H1 (cell line): Measurements from ENCODE around the gene MATK. TPM values are rescaled to one million over a fixed set of nuclear protein-coding genes. Genes with fewer than 3 reads are reported as not detected.

Experiments
- CBX8 ChIP-seq: fragments of 300-800, 300-1000 bp; sonication (generic); IDR thresholded peaks from 2 replicates; pipeline ENCODE4 v1.7.1; 2016; ENCODE audit warnings: low read depth, low read length, borderline replicate concordance
- EZH2 ChIP-seq: fragments of 200-600 bp; sonication (generic); IDR thresholded peaks from 2 replicates; pipeline ENCODE4 v1.7.1; 2012; ENCODE audit warnings: low read depth, mild to moderate bottlenecking, moderate library complexity, low read length, inconsistent platforms; ENCODE audit not compliant: severe bottlenecking
- GABPA ChIP-seq: IDR thresholded peaks from 2 replicates; pipeline ENCODE4 v1.6.1; 2011; ENCODE audit warnings: mild to moderate bottlenecking, low read length, moderate library complexity, borderline replicate concordance; ENCODE audit not compliant: insufficient read depth
- KDM5A ChIP-seq: fragments of 200-600 bp; IDR thresholded peaks from 2 replicates; pipeline ENCODE4 v1.7.1; 2012; ENCODE audit warnings: mild to moderate bottlenecking, low read length, inconsistent platforms, mixed read lengths
- PHF8 ChIP-seq: fragments of 200-600 bp; sonication (generic); conservative IDR thresholded peaks from 2 replicates; pipeline ENCODE4 v1.7.1; 2012; ENCODE audit warnings: low read depth, mild to moderate bottlenecking, inconsistent platforms, low read length, moderate library complexity
- SRF ChIP-seq: IDR thresholded peaks from 2 replicates; pipeline ENCODE4 v1.6.1; 2011; ENCODE audit warnings: mild to moderate bottlenecking, low read depth, low read length, moderate library complexity
- SUZ12 ChIP-seq: fragments of 200-600 bp; sonication (generic); IDR thresholded peaks from 2 replicates; pipeline ENCODE4 v1.6.1; 2012; ENCODE audit warnings: mild to moderate bottlenecking, inconsistent platforms, low read length, moderate library complexity, mixed read lengths
- TAF1 ChIP-seq: IDR thresholded peaks from 2 replicates; pipeline ENCODE4 v1.6.1; 2011; ENCODE audit warnings: mild to moderate bottlenecking, low read depth, low read length
- polyA plus RNA-seq, 7 experiments: library from polyadenylated mRNA; depleted of rRNA in 3 of 7; stranded (reverse) in 5 of 7; unstranded in 2 of 7; fragments of >200 nt in 5 of 7; fragments of 200-250 nt in 2 of 7; gene quantifications; 1 replicate in 5 of 7; 2 replicates in 1 of 7; 4 replicates in 1 of 7; pipeline versions ENCODE4 v1.2.1 to v1.2.3, GENCODE V29; 2011 to 2013; ENCODE audit warnings: missing spikeins in 2 of 7, mixed read lengths in 2 of 7
- total RNA-seq: library from RNA; stranded (reverse); fragmentation: NEBNext Ultra II Directional; extraction: Animal tissue kit (Norgen Biotek cat#: 25700); gene quantifications from 2 replicates; pipeline ENCODE4 v1.2.1, GENCODE V29; 2021
- TF ChIP-seq, protein P1 (sequence below): IDR thresholded peaks from 2 replicates; pipeline ENCODE4 v1.6.1; 2012; ENCODE audit warnings: inconsistent platforms

MATK gene
- total and polyA plus RNA-seq, 2 of the 8 experiments (the other 6 are each of a cell fraction or from before 2014, with no cell fraction given), result 20.5 to 21.4 TPM

DNA sequence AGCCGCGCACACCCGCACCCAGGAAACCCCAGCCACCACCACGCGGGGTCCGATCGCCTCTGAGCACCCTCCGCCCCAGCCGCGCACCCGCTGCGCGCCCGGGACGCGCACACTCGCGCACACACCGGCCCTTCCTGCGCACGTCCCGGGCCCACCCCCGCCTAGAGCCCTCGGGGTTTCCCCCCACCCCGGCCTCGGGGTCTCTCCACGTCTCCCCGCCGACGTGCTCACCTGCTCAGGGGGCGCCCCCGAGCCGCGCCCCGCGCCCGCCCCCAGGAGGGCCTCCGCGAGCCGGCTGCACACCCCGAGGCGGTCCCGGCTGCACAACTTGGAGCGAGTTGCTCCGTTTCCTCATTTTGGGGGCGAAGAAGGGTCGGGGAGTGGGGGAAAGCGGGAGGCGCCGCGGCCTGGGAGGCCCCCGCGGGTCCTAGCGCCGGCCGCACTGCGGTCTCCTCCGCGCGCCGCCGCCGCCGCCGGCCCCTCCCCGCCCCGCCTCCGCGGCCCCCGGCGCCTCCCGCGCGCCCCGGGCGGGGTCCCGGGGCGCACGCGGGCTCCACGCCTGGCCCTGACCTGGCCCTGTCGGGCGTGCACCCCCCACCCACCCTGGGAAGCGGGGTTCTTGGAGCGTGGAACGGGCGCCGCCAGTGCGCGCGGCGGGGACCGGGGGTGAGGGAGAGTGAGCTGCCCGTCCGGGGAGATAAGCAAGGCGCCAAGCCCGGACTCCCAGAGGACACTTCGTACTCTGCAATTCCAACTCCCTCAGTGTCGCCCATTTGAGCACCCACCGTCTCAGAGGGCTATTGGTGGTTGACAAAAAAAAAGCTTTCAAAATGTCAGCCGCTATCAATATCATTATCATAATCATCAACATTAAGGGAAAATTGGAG lies at the start of gene MATK (continued):
- TF ChIP-seq SRF (no peak), CBX8 (no peak), SUZ12 (0 out of 2 replicates have a peak, but pooled peaks have one; percentile 25), GABPA (no peak), EZH2 (no peak), TAF1 (0 out of 2 replicates have a peak, but pooled peaks have one; percentile 27), KDM5A (no peak), PHF8 (peak; percentile 51)
- TF ChIP-seq, protein P1, sequence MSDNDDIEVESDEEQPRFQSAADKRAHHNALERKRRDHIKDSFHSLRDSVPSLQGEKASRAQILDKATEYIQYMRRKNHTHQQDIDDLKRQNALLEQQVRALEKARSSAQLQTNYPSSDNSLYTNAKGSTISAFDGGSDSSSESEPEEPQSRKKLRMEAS, result no peak
